ENCODE results near the gene C3orf38. TPM values are rescaled to one million over a fixed set of nuclear protein-coding genes. Genes with fewer than 3 reads are reported as not detected.
A peak's percentile ranks its signal among the peaks of the same experiment; 100 is the strongest.

C3orf38 gene
- total RNA-seq, 6 experiments from 2014 or later, result 23.0 to 28.9 (median 26.4) TPM

DNA sequence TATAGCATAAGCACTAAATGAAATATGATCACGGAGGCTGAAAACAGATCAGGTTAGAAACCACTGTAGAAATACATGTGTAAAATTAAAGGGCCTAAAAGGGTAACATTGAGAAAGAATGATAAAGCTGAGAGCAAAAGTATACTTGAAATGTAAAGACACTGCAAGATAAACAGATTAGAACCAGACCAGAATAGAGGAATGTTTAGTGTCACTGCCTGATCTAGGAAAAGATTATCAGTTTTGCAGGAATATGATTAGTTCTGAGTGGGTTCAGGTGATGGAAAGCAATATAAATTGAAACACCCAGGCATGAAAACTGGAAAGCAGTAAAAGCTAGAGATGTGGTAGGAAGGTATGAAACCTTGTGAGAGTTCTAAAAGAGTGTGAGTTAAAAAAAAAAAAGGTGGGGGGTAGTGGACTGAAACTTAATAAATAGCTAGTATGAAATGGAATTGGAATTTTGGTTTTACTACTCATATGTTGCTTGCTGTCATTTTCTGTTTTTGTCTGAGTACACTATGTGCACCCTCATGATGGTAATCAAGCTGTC is 16.0 kb upstream of the C3orf38 start:
- Mint-ChIP-seq H3K27me3 (ENCODE audit: insufficient read depth) (no peaks in the 10 kb centered on the region), H3K4me1 (ENCODE audit: low read depth) (peaks cover 28% of the 10 kb centered on the region), H3K4me3 (no peak overlapping the region), H3K9me3 (no peaks in the 10 kb centered on the region), H3K27ac (no peak overlapping the region), H3K36me3 (ENCODE audit: low read depth) (peaks cover 9% of the 10 kb centered on the region)
- TF ChIP-seq, protein P1, sequence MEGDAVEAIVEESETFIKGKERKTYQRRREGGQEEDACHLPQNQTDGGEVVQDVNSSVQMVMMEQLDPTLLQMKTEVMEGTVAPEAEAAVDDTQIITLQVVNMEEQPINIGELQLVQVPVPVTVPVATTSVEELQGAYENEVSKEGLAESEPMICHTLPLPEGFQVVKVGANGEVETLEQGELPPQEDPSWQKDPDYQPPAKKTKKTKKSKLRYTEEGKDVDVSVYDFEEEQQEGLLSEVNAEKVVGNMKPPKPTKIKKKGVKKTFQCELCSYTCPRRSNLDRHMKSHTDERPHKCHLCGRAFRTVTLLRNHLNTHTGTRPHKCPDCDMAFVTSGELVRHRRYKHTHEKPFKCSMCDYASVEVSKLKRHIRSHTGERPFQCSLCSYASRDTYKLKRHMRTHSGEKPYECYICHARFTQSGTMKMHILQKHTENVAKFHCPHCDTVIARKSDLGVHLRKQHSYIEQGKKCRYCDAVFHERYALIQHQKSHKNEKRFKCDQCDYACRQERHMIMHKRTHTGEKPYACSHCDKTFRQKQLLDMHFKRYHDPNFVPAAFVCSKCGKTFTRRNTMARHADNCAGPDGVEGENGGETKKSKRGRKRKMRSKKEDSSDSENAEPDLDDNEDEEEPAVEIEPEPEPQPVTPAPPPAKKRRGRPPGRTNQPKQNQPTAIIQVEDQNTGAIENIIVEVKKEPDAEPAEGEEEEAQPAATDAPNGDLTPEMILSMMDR (IDR thresholded peaks at IDR 0.05), result no peak
- no peak for DNase-seq

DNA sequence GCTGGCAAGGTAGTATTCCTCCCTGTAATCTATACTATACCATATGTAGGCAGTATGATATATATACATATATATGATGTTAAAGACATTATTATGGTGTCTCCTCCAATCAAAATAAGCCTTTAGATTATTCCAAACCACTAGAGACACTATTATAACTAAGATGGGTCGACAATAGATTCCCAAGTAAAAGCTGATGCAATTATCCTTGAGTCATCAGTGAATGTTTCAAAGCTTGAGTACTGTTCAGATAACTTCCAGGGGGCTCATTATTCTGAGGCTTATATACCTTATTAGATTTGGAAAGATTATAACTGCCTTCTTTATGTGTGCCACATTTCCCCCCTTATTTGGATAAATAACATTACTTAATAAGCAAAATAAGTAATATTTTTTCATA is 11.9 kb upstream of the C3orf38 start:
- Mint-ChIP-seq H3K9me3 (no peaks in the 10 kb centered on the region), H3K4me1 (ENCODE audit: low read depth) (peaks cover 57% of the 10 kb centered on the region), H3K36me3 (ENCODE audit: low read depth) (peaks cover 25% of the 10 kb centered on the region), H3K27ac (peak overlapping the region; percentile 55; the same call in 1 of the 2 replicates), H3K4me3 (no peak overlapping the region), H3K27me3 (ENCODE audit: insufficient read depth) (no peaks in the 10 kb centered on the region)
- DNase-seq, result peak; percentile 20
- TF ChIP-seq, protein P1 (IDR thresholded peaks at IDR 0.05), result no peak

- TF ChIP-seq, protein P1 (IDR thresholded peaks at IDR 0.05), result no peak
- peaks cover 20% of the 10 kb centered on the region for H3K36me3 Mint-ChIP-seq (ENCODE audit: low read depth)
- no peaks in the 10 kb centered on the region for H3K9me3 Mint-ChIP-seq
- DNase-seq, result peak; percentile 88
- H3K4me1 Mint-ChIP-seq (ENCODE audit: low read depth), result peaks cover 57% of the 10 kb centered on the region
- H3K27me3 Mint-ChIP-seq (ENCODE audit: insufficient read depth), result no peaks in the 10 kb centered on the region
- H3K4me3 Mint-ChIP-seq, result peak overlapping the region; percentile 85
- H3K27ac Mint-ChIP-seq, result peak overlapping the region; percentile 93
Measured at GRCh38 chr3:88141458-88142083, 8.2 kb upstream of the C3orf38 start.

DNA sequence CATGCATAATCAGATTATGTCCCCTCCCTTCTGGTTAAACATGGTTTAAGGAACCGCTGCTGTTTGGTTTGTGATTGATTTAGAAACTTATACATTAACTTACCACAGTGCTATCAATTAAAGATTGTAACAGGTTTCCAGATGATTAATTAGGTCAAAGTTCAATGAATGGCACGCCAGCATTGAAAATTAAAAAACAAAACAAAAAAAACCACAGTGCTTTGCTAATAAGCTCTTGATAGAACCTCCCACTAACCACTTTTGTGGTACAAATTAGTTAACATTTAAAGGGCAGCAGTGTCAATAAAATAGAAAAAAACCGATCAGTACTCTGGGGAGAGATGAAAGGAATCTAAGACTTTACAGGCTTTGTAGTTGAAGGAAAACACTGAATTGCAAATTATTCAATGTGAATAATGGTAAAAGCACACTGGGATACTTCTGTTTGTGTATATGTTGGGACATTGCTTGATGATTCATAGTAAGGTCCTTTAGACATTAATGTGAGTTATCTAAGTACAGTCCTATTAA is 7.6 kb upstream of the C3orf38 start:
- TF ChIP-seq, protein P1 (IDR thresholded peaks at IDR 0.05), result no peak
- DNase-seq, result peak; percentile 55
- peaks cover 61% of the 10 kb centered on the region for H3K4me1 Mint-ChIP-seq (ENCODE audit: low read depth)
- H3K36me3 Mint-ChIP-seq (ENCODE audit: low read depth), result peaks cover 18% of the 10 kb centered on the region
- H3K4me3 Mint-ChIP-seq, result peak overlapping the region; percentile 85
- H3K9me3 Mint-ChIP-seq, result no peaks in the 10 kb centered on the region
- peak overlapping the region; percentile 93 for H3K27ac Mint-ChIP-seq
- H3K27me3 Mint-ChIP-seq (ENCODE audit: insufficient read depth), result peaks cover 2% of the 10 kb centered on the region

- TF ChIP-seq, protein P1 (IDR thresholded peaks at IDR 0.05), result no peak
- Mint-ChIP-seq H3K9me3 (no peaks in the 10 kb centered on the region), H3K27me3 (ENCODE audit: insufficient read depth) (peaks cover 2% of the 10 kb centered on the region), H3K27ac (no peak overlapping the region), H3K4me1 (ENCODE audit: low read depth) (peaks cover 47% of the 10 kb centered on the region), H3K4me3 (no peak overlapping the region), H3K36me3 (ENCODE audit: low read depth) (no peaks in the 10 kb centered on the region)
- no peak for DNase-seq
Measured at GRCh38 chr3:88147261-88147660, 2.5 kb upstream of the C3orf38 start.
